HUES6 (cell line): Measurements from ENCODE around the gene SEPTIN12.

ENCODE experiments used
- H3K27ac ChIP-seq: 2 replicates; pipeline ENCODE4 v1.7.0; 2013; ENCODE audit warnings: low read depth, mild to moderate bottlenecking, low read length, inconsistent platforms
- H3K27me3 ChIP-seq: 2 replicates; pipeline ENCODE4 v1.6.1; 2013; ENCODE audit warnings: low read length; ENCODE audit not compliant: control insufficient read depth, insufficient read depth
- H3K36me3 ChIP-seq: 2 replicates; pipeline ENCODE4 v1.6.1; 2013; ENCODE audit warnings: low read length; ENCODE audit not compliant: control insufficient read depth, insufficient read depth
- H3K4me1 ChIP-seq: 2 replicates; pipeline ENCODE4 v1.6.1; 2013; ENCODE audit warnings: low read length; ENCODE audit not compliant: control insufficient read depth, insufficient read depth
- H3K4me3 ChIP-seq: 2 replicates; pipeline ENCODE4 v1.5.1; 2013; ENCODE audit warnings: low read depth, low read length
- H3K9ac ChIP-seq: one replicate; pipeline ENCODE4 v1.6.1; 2013; ENCODE audit warnings: mild to moderate bottlenecking, low read length
- H3K9me3 ChIP-seq: 2 replicates; pipeline ENCODE4 v1.6.1; 2013; ENCODE audit warnings: low read depth, low read length; ENCODE audit not compliant: control insufficient read depth, insufficient read depth

SEPTIN12 gene

DNA sequence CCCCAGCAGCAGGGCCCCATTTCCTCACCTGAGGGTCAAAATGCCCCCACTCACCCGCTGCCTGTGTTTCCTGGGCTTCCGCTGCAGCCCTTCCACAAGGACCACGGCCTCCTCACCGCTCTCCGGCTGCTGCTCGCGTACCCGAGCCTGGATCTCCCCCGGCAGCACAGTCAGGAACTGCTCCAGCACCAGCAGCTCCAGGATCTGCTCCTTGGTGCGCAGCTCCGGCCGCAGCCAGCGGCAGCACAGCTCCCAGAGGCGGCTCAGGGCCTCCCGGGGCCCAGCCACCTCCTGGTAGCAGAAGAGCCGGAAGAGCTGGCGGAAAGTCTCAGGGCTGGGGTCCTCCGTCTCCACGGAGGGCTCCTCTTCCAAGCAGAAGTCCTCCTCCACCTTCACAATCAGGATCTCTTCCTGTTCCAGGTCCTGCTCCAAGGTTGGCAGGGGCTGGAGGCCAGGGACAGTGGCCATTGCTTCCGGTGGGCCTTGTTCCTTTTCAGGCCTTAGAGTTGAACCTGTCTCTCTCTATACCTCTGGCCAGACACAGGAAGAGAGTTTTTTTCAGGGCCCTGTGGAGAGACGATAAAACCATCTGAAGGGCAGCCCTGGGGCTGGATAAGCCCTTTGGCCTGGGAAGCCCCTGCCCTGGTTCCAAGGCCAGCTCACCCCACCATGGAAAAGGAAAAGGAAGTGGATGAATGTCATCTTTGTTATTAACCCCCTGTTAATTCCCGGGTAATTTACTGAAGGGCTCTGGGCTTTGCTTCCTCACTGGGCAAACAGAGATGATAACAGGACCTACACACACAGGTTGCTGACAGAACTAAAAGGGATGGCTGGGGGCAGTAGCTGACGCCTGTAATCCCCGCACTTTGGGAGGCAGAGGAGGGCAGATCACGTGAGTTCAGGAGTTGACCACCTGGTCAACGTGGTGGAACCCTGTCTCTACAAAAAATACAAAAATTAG, 22.4 kb downstream of the SEPTIN12 start:
- Histone ChIP-seq H3K4me3 (peak overlapping the region; percentile 85), H3K36me3 (peaks cover 38% of the 10 kb centered on the region), H3K27me3 (no peaks in the 10 kb centered on the region), H3K9me3 (no peaks in the 10 kb centered on the region), H3K27ac (no peak overlapping the region), H3K9ac (peak overlapping the region; percentile 83), H3K4me1 (peaks cover 14% of the 10 kb centered on the region; the same call in 1 of the 2 replicates)

DNA sequence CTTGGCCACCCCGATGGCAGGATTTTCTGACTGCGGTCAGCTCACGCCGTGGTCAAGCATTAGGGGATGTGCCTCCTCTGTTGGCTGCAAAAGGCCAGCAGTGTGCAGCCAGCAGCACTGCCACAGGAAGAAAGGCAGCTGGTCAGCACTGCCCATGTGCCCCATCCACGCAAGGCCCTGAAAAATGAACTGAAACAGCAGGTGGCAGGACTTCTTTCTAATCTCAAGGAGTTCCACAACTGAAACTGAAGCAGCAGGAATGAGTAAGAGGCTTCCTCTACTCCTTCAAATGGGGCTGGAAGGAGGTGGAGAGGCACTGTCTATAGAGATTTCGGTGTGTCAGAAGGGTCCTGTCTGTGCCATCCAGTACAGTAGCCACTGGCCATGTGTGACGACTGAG, 24.4 kb downstream of the SEPTIN12 start:
- Histone ChIP-seq H3K9ac (no peak overlapping the region), H3K36me3 (peaks cover 58% of the 10 kb centered on the region), H3K27ac (no peak overlapping the region), H3K9me3 (no peaks in the 10 kb centered on the region), H3K4me3 (no peak overlapping the region), H3K27me3 (no peaks in the 10 kb centered on the region), H3K4me1 (0 out of 2 replicates have a peak, but pooled peaks cover 11% of the 10 kb centered on the region)

GRCh38 chr16:4762205-4762604, 25.9 kb downstream of the SEPTIN12 start:
- no peak overlapping the region for H3K9ac ChIP-seq
- no peak overlapping the region for H3K4me3 ChIP-seq
- H3K27ac ChIP-seq, result no peak overlapping the region
- no peaks in the 10 kb centered on the region for H3K27me3 ChIP-seq
- H3K4me1 ChIP-seq, result 0 out of 2 replicates have a peak, but pooled peaks cover 4% of the 10 kb centered on the region
- no peaks in the 10 kb centered on the region for H3K9me3 ChIP-seq
- peaks cover 70% of the 10 kb centered on the region for H3K36me3 ChIP-seq

GRCh38 chr16:4760221-4760910, 27.8 kb downstream of the SEPTIN12 start:
- Histone ChIP-seq H3K9ac (no peak overlapping the region), H3K4me1 (no peaks in the 10 kb centered on the region), H3K27ac (no peak overlapping the region), H3K27me3 (no peaks in the 10 kb centered on the region), H3K9me3 (0 out of 2 replicates have a peak, but pooled peaks cover 6% of the 10 kb centered on the region), H3K4me3 (no peak overlapping the region), H3K36me3 (peaks cover 85% of the 10 kb centered on the region)

- no peak overlapping the region for H3K4me3 ChIP-seq
- H3K27me3 ChIP-seq, result no peaks in the 10 kb centered on the region
- H3K4me1 ChIP-seq, result no peaks in the 10 kb centered on the region
- H3K9me3 ChIP-seq, result 0 out of 2 replicates have a peak, but pooled peaks cover 7% of the 10 kb centered on the region
- H3K9ac ChIP-seq, result no peak overlapping the region
- peaks cover 90% of the 10 kb centered on the region for H3K36me3 ChIP-seq
- H3K27ac ChIP-seq, result no peak overlapping the region
These were observed 32.5 kb downstream of the SEPTIN12 start for GRCh38 chr16:4755687-4756086.

DNA sequence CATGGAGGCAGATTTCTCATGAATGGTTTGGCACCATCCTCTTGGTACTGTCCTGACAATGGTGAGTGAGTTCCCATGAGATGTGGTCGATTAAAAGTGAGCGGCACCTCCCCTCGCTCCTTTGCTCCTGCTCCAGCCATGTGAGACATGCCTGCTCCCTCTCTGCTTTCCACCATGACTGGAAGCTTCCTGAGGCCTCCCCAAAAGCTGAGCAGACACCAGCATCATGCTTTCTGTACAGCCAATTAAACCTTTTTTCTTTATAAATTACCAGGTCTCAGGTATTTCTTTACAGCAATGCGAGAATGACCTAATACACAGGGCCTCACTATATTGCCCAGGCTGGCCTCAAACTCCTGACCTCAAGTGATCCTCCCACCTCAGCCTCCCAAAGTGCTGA, 33.3 kb downstream of the SEPTIN12 start:
- Histone ChIP-seq H3K9ac (no peak overlapping the region), H3K36me3 (peaks cover 82% of the 10 kb centered on the region), H3K27ac (no peak overlapping the region), H3K9me3 (0 out of 2 replicates have a peak, but pooled peaks cover 7% of the 10 kb centered on the region), H3K27me3 (no peaks in the 10 kb centered on the region), H3K4me3 (no peak overlapping the region), H3K4me1 (no peaks in the 10 kb centered on the region)

GRCh38 chr16:4753227-4753626, 34.9 kb downstream of the SEPTIN12 start:
- peaks cover 68% of the 10 kb centered on the region for H3K36me3 ChIP-seq
- no peak overlapping the region for H3K27ac ChIP-seq
- 0 out of 2 replicates have a peak, but pooled peaks cover 7% of the 10 kb centered on the region for H3K9me3 ChIP-seq
- no peak overlapping the region for H3K9ac ChIP-seq
- H3K27me3 ChIP-seq, result no peaks in the 10 kb centered on the region
- H3K4me3 ChIP-seq, result no peak overlapping the region
- no peaks in the 10 kb centered on the region for H3K4me1 ChIP-seq

DNA sequence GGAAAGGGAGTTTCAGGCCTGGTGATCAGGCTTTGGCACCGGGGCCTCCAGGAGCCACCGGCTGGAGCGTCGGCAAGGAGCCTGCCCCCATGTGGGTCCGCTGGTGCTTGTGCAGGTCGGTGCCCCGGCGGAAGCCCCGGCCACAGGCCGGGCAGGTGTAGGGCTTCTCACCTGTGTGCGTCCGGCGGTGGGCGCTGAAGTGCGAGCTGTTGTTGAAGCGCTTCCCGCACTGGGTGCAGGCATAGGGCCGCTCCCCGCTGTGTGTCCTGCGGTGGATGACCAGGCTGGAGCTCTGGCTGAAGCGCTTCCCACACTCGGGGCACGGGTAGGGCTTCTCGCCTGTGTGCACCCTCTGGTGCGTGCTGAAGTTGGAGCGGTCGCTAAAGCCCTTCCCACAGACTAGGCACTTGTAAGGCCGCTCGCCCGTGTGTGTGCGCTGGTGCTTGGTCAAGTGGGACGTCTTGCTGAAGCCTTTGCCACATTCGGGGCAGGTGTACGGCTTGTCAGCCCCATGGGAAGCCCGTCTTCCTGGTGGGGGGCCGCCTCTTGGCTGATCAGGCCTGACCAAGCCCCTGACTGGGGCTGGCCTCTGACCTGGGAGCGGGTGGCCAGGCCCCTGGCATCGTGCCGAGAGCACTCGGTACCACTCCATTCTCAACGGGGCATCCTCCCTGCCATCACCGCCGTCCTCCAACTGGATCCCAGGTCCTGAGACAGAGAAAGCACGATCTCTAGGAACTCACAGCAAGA, 35.6 kb downstream of the SEPTIN12 start:
- Histone ChIP-seq H3K9ac (no peak overlapping the region), H3K4me1 (no peaks in the 10 kb centered on the region), H3K36me3 (peaks cover 64% of the 10 kb centered on the region), H3K9me3 (0 out of 2 replicates have a peak, but pooled peaks cover 7% of the 10 kb centered on the region), H3K4me3 (no peak overlapping the region), H3K27me3 (no peaks in the 10 kb centered on the region), H3K27ac (no peak overlapping the region)

DNA sequence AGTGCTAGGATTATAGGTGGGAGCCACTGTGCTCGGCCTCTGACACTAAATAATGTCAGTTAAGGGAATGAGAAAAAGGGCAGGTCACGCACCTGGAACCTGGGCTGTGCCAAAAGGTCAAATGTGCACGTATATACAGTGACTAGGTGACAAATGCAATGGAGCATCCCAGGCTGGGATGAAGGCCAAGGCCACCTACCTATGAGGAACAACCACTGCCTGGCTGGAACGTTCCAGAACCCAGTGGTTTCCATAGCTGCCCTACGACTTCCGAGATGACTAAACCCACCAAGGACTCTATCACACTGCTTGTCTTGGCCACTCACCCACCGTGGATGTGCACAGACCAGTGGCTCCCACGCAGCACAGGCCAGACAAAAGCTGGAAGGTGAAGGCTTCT, 37.2 kb downstream of the SEPTIN12 start:
- H3K9me3 ChIP-seq, result 0 out of 2 replicates have a peak, but pooled peaks cover 6% of the 10 kb centered on the region
- H3K4me3 ChIP-seq, result no peak overlapping the region
- no peaks in the 10 kb centered on the region for H3K27me3 ChIP-seq
- no peak overlapping the region for H3K9ac ChIP-seq
- no peak overlapping the region for H3K27ac ChIP-seq
- peaks cover 49% of the 10 kb centered on the region for H3K36me3 ChIP-seq
- no peaks in the 10 kb centered on the region for H3K4me1 ChIP-seq

- Histone ChIP-seq H3K4me3 (no peak overlapping the region), H3K9ac (no peak overlapping the region), H3K9me3 (no peaks in the 10 kb centered on the region), H3K27me3 (no peaks in the 10 kb centered on the region), H3K36me3 (peaks cover 39% of the 10 kb centered on the region), H3K4me1 (no peaks in the 10 kb centered on the region), H3K27ac (no peak overlapping the region)
These were observed 38.4 kb downstream of the SEPTIN12 start for GRCh38 chr16:4749700-4750257.
